Measurements from ENCODE around the gene KIF3B.
"Not testable (repeated sequence)": the region's sequence is repeated elsewhere in the genome, so short reads cannot be mapped to it uniquely, and the experiment has no call there.

KIF3B gene

DNA sequence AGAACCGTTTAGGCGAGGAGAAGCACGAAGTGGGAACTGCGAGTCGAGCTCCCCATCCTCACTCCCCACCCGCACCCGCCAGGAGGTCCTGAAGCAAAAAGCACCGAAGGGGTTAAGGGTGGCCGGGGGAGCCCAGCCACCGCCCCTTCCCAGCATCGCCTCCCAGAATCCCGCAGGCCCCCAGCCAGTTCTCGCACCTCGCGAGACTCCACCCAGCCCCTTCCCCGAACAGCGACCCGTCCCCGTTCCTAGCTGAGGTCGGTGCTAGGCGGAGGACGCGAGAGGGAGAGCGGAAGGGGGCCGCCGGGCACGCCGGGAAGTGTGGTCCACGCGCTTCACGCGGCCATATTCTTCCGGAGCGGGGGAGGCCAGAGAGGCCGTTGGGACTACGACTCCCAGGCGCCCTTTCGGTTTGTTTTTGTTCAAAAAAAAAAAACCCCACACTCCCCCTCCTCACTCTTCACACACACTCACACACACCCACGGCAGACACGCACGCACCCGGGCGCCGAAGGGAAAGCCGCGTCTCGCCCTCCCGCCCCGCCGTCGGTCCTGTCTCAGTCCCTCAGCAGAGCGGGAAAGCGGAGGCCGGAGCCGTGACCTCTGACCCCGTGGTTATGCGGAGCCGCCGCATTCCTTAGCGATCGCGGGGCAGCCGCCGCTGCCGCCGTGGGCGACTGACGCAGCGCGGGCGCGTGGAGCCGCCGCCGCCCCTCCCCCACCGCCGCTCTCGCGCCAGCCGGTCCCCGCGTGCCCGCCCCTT lies 80.6 kb downstream of the KIF3B start, which contains the start of gene ASXL1:
ASXL1 (plus strand) TSS at position 463 of the 763 bp plus-strand sequence. CDS start 445 bp downstream, outside the sequence.
- DNase-seq: peak; percentile 97

DNA sequence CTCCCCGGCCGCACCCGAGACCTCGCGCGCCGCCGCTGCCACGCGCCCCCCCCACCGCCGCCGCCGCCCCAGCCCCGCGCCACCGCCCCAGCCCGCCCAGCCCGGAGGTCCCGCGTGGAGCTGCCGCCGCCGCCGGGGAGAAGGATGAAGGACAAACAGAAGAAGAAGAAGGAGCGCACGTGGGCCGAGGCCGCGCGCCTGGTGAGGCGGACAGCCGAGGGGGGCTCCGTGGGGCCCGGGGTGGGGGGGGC lies 81.1 kb downstream of the KIF3B start:
- no peak for DNase-seq

DNA sequence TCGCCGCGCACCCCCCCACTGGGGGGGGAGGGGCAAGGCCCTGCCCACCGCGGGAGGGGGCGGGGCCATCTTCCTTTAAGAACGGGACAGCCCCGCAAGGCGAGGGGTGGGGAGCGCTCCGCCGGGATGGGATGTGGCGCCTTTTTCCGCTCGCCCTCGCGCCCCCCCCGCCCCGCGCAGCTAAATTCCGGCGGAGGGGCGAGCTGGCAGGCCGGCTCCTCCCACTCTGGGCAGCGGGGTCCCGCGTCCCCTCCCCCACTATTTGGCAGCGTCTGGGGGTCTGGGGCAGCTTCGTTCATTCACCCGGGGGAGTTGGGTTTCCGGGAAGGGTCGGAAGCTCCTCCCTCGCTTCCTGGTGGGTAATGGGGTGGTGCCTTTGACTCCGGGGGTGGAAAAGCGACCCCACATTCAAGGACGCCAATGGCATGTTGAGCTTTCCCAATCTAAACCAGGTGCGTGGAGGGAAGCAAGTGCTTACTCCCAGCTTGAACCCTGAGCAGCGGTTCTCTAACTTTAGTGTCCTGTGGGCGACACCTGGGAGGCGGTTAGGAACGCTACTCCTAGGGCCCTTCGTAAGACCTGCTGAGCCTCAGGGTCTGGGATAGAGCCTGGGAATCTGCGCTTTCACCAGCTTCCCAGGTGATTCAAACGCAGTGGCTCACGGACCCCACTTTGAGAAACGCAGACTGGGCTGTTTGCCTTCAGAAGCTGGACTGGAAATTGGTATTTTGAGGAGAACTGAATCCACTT lies 81.6 kb downstream of the KIF3B start:
- DNase-seq: peak; percentile 85

DNA sequence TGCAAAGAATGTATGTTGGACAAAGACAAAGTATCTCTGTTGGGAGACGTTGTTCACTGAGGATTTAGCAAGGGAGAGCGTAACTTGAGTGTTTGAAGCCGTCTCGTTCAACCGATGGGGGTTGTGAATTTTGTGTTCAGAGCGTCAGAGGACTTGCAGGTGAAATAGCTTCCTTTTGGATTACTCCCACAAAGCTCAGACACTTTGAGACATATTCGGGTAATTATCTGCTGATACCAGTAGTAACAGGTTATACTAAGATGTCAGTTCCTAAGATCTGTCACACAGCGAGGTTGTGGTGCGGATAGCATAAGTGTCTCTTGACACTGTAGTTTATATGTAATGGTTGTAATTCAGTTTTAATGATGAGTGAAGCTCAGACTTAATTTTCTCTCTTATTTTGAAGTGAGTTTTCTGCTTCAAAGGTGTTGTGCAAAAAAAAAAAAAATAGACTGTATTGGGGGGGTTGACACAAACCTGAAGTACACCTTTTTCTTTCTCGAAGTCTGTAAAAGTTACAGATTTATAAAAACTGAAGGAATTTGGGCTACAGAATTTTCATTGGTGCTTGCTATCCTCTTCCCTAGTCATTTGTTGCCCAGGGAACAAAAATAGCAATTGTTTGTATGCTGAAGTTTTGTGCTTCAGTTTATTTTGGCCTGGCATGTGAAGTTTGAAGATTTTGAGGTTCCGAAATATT lies 82.3 kb downstream of the KIF3B start:
- DNase-seq: no peak

DNA sequence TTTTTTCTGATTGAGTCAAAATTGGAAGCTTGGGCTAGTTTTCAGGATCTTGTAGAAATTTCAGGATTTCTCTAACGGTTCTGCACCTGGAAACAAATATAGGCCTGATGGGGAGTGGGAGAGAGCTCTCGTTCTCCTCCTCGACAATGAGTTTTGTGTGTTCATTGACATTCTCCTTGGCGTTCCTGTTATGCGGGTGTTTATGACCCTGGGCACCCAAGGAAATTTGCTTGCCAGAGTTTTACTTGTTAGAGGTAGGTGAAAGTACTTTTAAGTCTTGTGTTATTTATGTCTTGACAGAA lies 82.8 kb downstream of the KIF3B start:
- DNase-seq: no peak

DNA sequence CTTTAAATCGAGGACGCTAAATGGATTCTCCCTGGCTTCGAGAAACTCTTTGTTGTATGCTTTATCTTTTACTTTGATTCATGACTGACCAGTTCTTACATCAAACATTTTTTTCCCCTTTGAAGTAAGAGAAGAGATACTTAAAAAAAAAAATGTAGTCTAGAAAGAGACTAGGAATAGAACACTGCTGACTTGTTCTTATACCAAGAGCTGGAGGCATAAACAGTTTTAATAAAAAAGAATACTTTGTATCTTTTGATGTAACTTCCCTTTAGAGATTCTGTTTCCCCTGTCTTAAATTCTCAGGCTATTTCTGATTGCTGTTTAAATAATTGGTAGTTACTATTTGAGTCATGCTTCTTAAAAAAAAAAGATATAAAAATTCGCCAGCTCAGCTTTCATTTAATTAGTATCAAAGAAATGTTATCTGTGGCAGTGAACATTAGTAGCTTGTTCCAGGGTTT lies 85.5 kb downstream of the KIF3B start:
- no peak for DNase-seq

DNA sequence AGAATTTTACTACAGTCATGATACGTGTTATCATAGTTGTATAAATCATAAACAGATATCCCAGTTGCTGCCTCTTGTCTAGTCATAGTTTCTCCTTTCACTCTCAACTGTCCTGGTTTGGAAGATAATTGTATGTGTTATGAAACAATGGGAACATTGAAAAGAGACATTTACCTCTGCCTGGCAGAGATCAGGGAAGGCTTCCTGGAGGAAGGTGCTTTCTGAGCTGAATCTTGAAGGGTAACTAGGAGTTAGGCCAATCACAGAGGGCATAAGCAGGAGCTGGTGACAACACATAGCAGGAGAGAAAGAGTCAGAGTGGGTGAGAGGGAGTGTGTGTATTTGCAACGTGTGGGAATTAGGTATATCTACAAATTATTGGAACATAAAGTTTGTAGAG lies 86.0 kb downstream of the KIF3B start:
- DNase-seq: no peak

DNA sequence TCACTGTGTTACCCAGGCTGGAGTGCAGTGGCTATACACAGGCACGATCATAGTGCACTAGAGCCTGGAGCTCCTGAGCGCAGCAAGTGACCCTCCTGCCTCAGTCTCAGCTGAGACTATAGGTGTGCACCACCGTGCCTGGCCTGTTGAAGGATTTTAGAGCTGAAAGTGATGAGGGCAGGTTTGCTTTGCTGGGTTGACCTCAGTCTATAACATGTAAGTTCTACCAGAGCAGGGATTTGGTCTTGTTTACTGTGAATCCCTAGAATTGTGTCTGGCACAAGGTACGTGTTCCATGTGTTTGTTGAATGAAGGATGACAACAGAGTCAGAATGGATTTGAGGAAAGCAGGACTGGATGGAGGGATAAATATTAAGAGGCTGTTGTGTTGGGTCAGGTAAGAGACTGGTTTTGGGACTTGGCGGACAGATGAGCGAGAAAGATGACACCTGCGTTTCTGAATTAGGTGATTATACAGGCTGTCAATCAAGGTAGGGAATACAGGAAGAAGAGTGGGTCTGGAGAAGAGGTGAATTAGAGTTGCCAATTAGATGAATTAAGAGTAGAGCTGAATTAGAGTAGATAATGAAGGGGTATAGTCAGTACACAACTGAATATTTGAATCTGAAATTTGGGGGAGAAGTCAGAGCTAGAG lies 87.2 kb downstream of the KIF3B start:
- no peak for DNase-seq

DNA sequence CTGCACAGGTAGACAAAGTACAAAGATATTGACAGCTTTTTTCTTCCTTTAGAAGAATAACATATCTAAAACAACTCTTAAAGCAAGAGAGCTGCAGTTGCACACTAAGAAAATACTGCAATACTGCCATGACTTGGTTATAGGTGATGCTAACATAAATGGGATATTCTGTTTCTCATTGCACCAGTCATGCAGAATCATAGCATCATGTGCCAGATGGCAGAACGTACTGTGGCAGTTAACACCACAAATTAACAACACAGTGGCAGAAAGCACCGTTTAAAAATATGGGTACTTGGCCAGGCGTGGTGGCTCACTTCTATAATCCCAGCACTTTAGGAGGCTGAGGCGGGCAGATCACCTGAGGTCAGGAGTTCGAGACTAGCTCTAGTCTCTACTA lies 88.1 kb downstream of the KIF3B start:
- DNase-seq: no peak

DNA sequence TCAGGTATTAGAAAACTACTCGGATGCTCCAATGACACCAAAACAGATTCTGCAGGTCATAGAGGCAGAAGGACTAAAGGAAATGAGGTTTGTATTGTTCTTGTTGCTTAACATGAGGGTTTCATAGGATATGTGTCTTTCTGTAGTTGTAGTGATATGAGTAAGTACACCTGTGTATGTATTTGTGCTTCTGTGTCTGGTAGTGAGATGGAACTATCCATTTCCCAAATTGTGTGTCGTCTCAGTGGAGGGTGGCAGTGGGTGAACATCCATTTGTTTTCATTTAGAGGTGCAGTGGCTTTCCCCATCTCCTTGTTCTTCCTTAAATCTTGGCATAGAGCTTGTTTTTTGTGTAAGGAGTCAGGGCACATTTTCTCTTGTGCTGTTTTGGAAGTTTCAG lies 88.9 kb downstream of the KIF3B start:
- no peak for DNase-seq

DNA sequence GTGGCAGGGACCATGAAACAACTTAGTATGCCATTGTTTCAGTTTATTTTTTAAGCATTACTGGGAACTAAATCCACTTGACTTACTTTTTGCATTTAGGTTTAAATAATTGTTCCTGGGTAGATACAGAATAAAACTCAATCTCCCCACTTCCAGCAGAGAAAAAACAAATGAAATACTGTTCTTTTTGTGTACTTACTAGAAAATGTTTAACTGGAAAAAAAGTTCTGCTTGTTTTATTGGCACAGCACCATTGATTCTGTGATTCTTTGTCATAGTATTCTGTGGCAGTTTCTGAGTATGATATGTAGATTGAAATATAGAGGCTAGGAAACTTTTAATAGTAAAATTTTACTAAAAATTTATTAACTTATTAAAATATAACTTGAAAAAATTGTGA lies 90.9 kb downstream of the KIF3B start:
- no peak for DNase-seq

DNA sequence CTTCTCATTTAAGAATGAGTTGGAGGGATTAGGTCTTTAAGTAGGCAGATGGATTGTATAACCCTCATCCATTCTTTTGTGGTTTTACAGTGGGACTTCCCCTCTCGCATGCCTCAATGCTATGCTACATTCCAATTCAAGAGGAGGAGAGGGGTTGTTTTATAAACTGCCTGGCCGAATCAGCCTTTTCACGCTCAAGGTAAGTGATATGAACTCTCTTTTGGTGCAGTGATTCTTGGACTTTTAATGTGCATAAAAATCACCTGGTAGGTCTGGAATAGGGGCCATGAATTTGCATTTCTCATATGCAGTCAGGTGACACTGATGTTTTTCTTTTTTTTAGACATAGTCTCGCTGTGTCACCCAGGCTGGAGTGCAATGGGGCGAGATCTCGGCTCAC lies 91.5 kb downstream of the KIF3B start:
- DNase-seq: no peak

DNA sequence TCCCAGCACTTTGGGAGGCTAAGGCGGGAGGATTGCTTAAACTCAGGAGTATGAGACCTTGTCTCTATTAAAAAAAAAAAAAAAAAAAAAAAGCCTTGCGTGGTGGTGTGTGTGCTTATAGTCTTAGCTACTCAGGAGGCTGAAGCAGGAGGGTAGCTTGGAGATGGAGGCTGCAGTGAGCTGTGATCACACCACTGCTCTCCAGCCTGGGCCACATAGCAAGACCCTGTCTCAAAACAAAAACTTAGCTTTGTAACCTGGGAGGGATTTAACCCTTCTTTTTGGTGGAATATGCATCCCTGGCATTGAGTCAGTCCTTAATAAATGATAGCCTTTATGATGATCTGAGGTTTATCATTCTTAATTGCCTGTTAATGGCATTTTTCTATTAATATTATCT lies 93.4 kb downstream of the KIF3B start:
- DNase-seq: no peak

DNA sequence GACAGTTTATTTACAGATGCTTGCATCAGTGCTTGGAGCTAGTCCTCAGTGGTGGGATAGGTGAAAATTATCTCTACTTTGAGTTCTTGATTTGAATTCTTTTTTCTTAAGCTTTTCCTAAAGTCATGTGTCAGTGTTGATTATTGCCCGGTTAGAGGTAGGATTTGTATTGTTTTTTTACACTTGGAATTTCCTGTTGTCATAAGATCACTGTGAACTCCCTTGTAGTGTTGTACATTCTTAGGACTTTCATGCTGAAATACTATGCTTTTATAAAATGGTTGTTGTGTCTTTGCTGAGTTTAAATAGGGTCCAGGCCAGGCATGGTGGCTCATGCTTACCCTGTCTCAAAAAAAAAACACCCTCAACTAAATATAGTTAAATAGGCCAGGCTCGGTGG lies 101.0 kb downstream of the KIF3B start:
- DNase-seq: no peak

DNA sequence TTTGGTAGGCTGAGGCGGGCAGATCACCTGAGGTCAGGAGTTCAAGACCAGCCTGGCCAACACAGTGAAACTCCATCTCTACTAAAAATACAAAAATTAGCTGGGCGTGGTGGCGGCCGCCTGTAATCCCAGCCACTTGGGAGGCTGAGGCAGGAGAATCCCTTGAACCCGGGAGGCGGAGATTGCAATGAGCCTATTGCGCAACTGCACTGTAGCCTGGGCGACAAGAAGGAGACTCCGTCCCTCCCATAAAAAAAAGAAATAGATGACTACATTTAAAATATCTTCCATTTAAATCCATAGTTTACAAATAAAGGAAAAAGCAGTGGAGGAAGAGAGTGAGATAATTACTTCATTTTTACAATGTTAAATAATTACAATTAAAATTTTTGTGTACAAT lies 102.6 kb downstream of the KIF3B start:
- not testable (repeated sequence) for DNase-seq

DNA sequence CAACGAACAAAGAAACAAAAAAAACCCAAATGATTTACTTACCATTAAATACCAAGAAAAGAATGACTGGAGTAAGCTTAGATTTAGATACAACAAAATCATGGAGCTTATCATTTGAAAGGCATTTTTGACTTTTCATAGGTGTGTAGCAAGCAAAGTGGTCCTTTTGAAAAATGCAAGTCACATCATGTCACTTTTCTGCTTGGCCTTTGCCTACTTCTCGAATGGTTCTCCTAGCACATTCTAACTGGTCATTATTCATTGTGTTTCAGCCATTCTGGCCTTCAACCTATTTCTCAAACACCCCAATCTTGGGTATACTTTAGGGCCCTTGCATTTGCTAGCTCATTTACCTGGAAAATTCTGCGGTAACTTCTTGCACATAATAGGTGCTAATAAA lies 103.3 kb downstream of the KIF3B start:
- DNase-seq: no peak

DNA sequence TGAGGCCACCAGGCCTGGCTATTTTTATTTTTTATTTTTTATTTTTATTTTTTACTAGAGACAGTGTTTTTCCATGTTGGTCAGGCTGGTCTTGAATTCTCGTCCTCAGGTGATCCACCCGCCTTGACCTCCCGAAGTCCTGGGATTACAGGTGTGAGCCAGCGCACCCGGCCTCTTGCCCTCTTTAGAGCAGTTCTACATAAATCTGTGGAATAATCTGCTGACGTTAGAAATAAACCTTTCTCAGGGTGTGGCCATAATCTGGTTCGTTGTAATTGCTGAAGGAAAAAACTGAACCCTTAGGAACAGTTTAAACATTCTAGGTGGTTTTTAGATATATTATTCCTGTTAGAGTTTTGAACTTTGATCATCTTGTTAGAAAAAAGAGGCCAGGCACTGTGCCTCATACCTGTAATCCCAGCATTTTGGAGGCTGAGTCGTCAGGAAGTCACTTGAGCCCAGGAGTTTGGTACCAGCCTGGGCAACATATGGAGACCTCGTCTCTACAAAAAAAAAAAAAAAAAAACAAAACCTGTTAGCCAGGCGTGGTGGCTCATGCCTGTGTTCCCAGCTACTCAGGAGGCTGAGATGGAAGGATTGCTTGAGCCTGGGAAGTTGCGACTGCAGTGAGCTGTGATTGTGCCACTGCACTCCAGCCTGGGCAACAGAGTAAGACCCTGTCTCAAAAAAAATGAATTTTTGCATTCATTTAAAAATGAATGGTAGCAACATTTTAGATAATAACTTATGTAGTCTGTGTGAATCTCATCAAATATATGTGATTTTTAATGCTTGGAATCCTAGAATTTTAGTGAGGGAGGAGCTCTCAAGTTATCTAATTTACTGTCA lies 104.9 kb downstream of the KIF3B start:
- DNase-seq: no peak

DNA sequence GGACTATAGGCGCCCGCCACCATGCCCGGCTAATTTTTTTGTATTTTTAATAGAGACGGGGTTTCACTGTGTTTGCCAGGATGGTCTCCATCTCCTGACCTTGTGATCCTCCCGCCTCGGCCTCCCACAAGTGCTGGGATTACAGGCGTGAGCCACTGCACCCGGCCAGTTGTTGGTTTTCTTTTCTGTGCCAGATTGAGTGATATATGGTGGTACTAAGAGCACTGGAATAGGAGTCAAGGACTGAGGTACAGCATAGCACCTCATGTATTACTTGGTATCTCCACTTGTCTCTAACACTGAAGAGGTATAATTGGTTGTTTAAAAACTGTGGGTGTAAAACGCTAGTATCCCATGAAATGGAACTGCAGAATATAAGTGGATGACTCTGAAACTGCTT lies 106.0 kb downstream of the KIF3B start:
- not testable (repeated sequence) for DNase-seq

All from activated CD4-positive, alpha-beta T cell treated with anti-CD3 and anti-CD28 coated beads for 48 hours (primary cell).